IgD-negative memory B cell (primary cell): ENCODE results near the gene TMPRSS5. TPM values are rescaled to one million over a fixed set of nuclear protein-coding genes. Genes with fewer than 3 reads are reported as not detected.
"Not testable (repeated sequence)": the region's sequence is repeated elsewhere in the genome, so short reads cannot be mapped to it uniquely, and the experiment has no call there.

Source experiments
- H3K27ac Mint-ChIP-seq, 3 donors: one replicate each; pipeline ENCODE4 v1.8.0; 2020 to 2022; ENCODE audit warnings: mild to moderate bottlenecking in 3 of 3, mixed read lengths in 3 of 3, moderate library complexity in 1 of 3
- H3K27me3 Mint-ChIP-seq: one replicate; pipeline ENCODE4 v1.8.0; 2021; ENCODE audit warnings: mixed read lengths
- H3K36me3 Mint-ChIP-seq: one replicate; pipeline ENCODE4 v1.8.0; 2020; ENCODE audit warnings: mild to moderate bottlenecking, mixed read lengths
- H3K4me1 Mint-ChIP-seq, 3 donors: one replicate each; pipeline ENCODE4 v1.8.0; 2020 to 2022; ENCODE audit warnings: mixed read lengths in 3 of 3, mild to moderate bottlenecking in 1 of 3
- H3K4me3 Mint-ChIP-seq, 4 donors: one replicate each; pipeline ENCODE4 v1.8.0; 2020 to 2022; ENCODE audit warnings: mild to moderate bottlenecking in 4 of 4, mixed read lengths in 4 of 4, moderate library complexity in 3 of 4
- H3K9me3 Mint-ChIP-seq, 3 donors: one replicate each; pipeline ENCODE4 v1.8.0; 2020 to 2021; ENCODE audit warnings: mixed read lengths in 3 of 3, mild to moderate bottlenecking in 1 of 3
- polyA plus RNA-seq: library from polyadenylated mRNA; unstranded; fragments of 300-500 nt; fragmentation: Illumina TruSeq; gene quantifications from one replicate; pipeline ENCODE4 v1.2.3, GENCODE V29; 2021

TMPRSS5 gene
- polyA plus RNA-seq: not detected

- no peaks in the 10 kb centered on the region for H3K27me3 Mint-ChIP-seq
- H3K36me3 Mint-ChIP-seq: peaks cover 6% of the 10 kb centered on the region
- peaks cover 6 to 40% (median 16%) of the 10 kb centered on the region in 3 donors for H3K9me3 Mint-ChIP-seq
- H3K27ac Mint-ChIP-seq: no peak within 1 kb of the TSS
- H3K4me3 Mint-ChIP-seq: no peak within 1 kb of the TSS
- peaks cover 0 to 3% (median 0%) of the 10 kb centered on the region in 3 donors for H3K4me1 Mint-ChIP-seq
Observed at GRCh38 chr11:113705871-113706655, at the start of gene TMPRSS5. Gene TMPRSS5 (minus strand): TSS chr11:113706308. CDS start chr11:113706224, 84 bp downstream.

- H3K27me3 Mint-ChIP-seq: no peaks in the 10 kb centered on the region
- no peak overlapping the region for H3K4me3 Mint-ChIP-seq
- no peaks in the 10 kb centered on the region for H3K9me3 Mint-ChIP-seq
- no peaks in the 10 kb centered on the region for H3K4me1 Mint-ChIP-seq
- H3K36me3 Mint-ChIP-seq: peaks cover 17% of the 10 kb centered on the region
- H3K27ac Mint-ChIP-seq: no peak overlapping the region
Observed at GRCh38 chr11:113752932-113753331, 46.8 kb upstream of the TMPRSS5 start.

DNA sequence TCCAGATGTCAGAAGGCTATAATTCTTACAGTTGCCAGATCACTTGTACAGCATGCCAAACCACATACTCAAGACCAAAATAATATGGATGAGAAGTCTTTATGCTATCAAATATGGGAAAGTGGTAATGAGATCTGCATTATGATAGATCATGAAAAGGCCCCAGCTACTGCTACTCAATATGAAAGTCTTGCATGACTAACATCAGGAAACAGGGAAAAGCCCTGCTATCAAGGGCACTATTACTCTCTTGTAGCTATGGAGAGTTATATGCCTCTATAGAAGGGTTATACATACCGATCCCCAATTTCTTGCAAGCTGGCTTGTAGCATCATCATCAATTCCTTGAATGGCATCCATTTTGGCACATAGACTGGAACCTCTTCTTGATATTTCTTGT is 30.2 kb upstream of the TMPRSS5 start:
- Mint-ChIP-seq H3K4me1 (no peaks in the 10 kb centered on the region), H3K36me3 (peaks cover 13% of the 10 kb centered on the region), H3K27me3 (no peaks in the 10 kb centered on the region), H3K27ac (no peak overlapping the region), H3K4me3 (no peak overlapping the region), H3K9me3 (no peaks in the 10 kb centered on the region)

- Mint-ChIP-seq H3K9me3 (no peaks in the 10 kb centered on the region), H3K36me3 (peaks cover 12% of the 10 kb centered on the region), H3K4me1 (no peaks in the 10 kb centered on the region), H3K4me3 (no peak overlapping the region), H3K27ac (no peak overlapping the region), H3K27me3 (no peaks in the 10 kb centered on the region)
Observed at GRCh38 chr11:113732092-113732491, 26.0 kb upstream of the TMPRSS5 start.

- Mint-ChIP-seq H3K36me3 (peaks cover 13% of the 10 kb centered on the region), H3K4me1 (no peaks in the 10 kb centered on the region), H3K9me3 (no peaks in the 10 kb centered on the region), H3K4me3 (no peak overlapping the region), H3K27me3 (no peaks in the 10 kb centered on the region), H3K27ac (no peak overlapping the region)
Observed at GRCh38 chr11:113730887-113731726, 25.0 kb upstream of the TMPRSS5 start.

DNA sequence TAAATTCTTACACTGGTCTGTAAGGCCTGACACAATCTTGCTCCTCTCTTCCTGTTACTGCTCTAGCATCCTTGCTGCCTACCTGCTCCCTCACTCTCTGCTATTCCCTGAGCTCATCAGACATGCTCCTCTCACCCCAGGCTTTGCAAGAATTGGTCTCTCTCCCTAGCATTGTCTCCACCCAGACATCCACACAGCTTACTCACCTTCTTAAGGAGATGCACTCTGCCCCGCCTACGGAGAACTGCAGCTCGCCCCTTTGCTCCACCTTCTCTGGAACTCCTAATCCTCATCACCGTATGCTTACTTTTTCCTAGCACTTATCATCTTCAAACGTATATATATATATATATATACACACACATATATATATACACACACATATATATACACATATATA is 23.3 kb upstream of the TMPRSS5 start:
- Mint-ChIP-seq H3K9me3 (no peaks in the 10 kb centered on the region), H3K27me3 (no peaks in the 10 kb centered on the region), H3K4me3 (peak overlapping the region in 1 of 4 donors; percentile 84), H3K36me3 (peaks cover 14% of the 10 kb centered on the region), H3K27ac (no peak overlapping the region), H3K4me1 (no peaks in the 10 kb centered on the region)

DNA sequence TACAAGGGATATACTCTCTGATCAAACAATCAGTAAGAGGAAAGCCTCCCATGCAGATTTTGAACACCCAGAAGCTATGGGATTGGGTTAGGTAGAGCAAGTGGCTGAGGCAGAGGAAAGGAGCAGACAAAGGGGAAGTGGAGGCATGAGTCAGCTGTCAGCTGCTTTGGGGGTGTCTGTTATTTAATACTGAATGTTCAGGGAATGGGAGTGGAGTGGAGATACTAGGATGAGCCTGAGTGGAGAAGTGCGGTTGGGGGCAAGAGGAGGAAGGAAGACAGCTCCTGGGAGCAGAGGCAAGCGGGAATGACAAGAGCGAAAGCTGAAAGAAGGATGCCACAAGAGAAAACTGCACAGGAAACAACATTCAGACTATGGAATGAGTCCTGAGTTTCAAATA is 22.7 kb upstream of the TMPRSS5 start:
- Mint-ChIP-seq H3K9me3 (no peaks in the 10 kb centered on the region), H3K27me3 (no peaks in the 10 kb centered on the region), H3K4me1 (no peaks in the 10 kb centered on the region), H3K27ac (peak overlapping the region in 1 of 3 donors; percentile 36), H3K4me3 (no peak overlapping the region), H3K36me3 (peaks cover 11% of the 10 kb centered on the region)

- H3K4me1 Mint-ChIP-seq: no peaks in the 10 kb centered on the region
- no peak overlapping the region for H3K27ac Mint-ChIP-seq
- peaks cover 0 to 3% (median 0%) of the 10 kb centered on the region in 3 donors for H3K9me3 Mint-ChIP-seq
- no peaks in the 10 kb centered on the region for H3K27me3 Mint-ChIP-seq
- no peak overlapping the region for H3K4me3 Mint-ChIP-seq
- peaks cover 4% of the 10 kb centered on the region for H3K36me3 Mint-ChIP-seq
Observed at GRCh38 chr11:113725913-113726312, 19.8 kb upstream of the TMPRSS5 start.

DNA sequence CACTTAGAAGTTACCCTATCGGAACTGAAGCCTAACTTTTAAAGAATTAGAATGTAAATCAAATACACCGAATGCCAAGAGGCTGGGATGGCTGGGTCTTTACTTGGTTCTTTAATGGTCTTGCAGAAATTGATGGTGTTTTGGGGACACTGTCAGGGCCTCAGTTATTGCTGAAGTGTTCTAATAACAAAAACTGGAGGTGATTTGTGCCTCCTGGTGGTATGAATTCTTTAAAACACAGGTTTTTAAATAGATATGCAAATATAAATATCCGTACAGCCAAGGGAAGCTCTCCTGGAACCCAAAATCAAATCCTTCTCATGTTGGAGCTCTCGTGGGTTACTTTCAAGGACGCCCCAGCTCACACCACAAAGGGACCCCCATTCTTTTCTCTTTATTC is 19.3 kb upstream of the TMPRSS5 start:
- Mint-ChIP-seq H3K4me1 (no peaks in the 10 kb centered on the region), H3K27ac (no peak overlapping the region), H3K9me3 (peaks cover 0 to 8% (median 0%) of the 10 kb centered on the region in 3 donors), H3K27me3 (no peaks in the 10 kb centered on the region), H3K36me3 (peaks cover 4% of the 10 kb centered on the region), H3K4me3 (no peak overlapping the region)

GRCh38 chr11:113724778-113725177 is 18.7 kb upstream of the TMPRSS5 start:
- Mint-ChIP-seq H3K4me3 (no peak overlapping the region), H3K36me3 (peaks cover 4% of the 10 kb centered on the region), H3K27ac (no peak overlapping the region), H3K4me1 (no peaks in the 10 kb centered on the region), H3K9me3 (peaks cover 0 to 9% (median 0%) of the 10 kb centered on the region in 3 donors), H3K27me3 (no peaks in the 10 kb centered on the region)

DNA sequence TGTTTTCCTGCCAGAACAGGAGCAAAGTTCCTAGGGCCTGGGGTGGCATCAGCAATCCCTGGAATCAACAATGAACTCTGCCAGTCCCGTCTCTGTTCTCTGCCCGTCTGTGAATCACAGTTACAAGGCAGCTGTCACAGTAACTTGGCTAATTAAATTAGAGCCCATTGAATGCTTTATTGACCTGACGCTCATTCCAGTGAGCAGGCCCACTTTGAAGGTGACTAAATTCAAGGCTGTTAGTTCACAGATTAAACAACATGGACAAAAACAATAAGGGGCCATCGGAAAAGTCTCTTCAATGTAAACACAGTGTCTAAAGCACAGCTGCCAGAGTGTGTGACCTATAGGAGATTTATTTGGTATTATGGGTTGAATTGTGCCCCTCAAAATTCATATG is 17.7 kb upstream of the TMPRSS5 start:
- Mint-ChIP-seq H3K4me1 (no peaks in the 10 kb centered on the region), H3K27ac (no peak overlapping the region), H3K27me3 (no peaks in the 10 kb centered on the region), H3K9me3 (peaks cover 0 to 9% (median 0%) of the 10 kb centered on the region in 3 donors), H3K4me3 (no peak overlapping the region), H3K36me3 (peaks cover 6% of the 10 kb centered on the region)

- peaks cover 6% of the 10 kb centered on the region for H3K36me3 Mint-ChIP-seq
- peaks cover 0 to 9% (median 0%) of the 10 kb centered on the region in 3 donors for H3K9me3 Mint-ChIP-seq
- H3K27me3 Mint-ChIP-seq: no peaks in the 10 kb centered on the region
- H3K4me3 Mint-ChIP-seq: no peak overlapping the region
- H3K27ac Mint-ChIP-seq: no peak overlapping the region
- no peaks in the 10 kb centered on the region for H3K4me1 Mint-ChIP-seq
Observed at GRCh38 chr11:113722934-113723333, 16.8 kb upstream of the TMPRSS5 start.

DNA sequence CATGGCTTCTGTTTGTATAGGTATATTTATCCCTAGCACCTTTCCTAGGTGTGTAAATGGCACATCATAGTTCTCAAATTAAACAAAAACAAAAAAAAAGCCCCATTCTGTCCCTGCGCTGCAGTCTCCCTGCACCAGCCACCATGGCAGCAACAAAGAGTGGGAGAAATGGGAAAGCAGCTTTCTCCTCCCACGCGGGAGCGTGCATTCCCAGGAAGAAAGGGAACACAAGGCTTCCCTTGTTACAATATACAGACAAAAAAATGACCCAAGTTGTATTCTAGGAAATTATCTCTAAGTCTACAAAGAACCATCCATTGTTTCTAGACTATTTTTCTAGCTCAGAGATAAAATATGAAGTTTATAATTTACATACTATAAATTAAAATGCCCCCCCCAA is 16.1 kb upstream of the TMPRSS5 start:
- Mint-ChIP-seq H3K4me3 (no peak overlapping the region), H3K36me3 (peaks cover 6% of the 10 kb centered on the region), H3K27ac (no peak overlapping the region), H3K9me3 (peaks cover 0 to 12% (median 2%) of the 10 kb centered on the region in 3 donors), H3K27me3 (no peaks in the 10 kb centered on the region), H3K4me1 (no peaks in the 10 kb centered on the region)

- no peaks in the 10 kb centered on the region for H3K4me1 Mint-ChIP-seq
- H3K27ac Mint-ChIP-seq: no peak overlapping the region
- peaks cover 6% of the 10 kb centered on the region for H3K36me3 Mint-ChIP-seq
- no peaks in the 10 kb centered on the region for H3K27me3 Mint-ChIP-seq
- H3K9me3 Mint-ChIP-seq: peaks cover 0 to 12% (median 2%) of the 10 kb centered on the region in 3 donors
- H3K4me3 Mint-ChIP-seq: no peak overlapping the region
Observed at GRCh38 chr11:113721462-113722066, 15.5 kb upstream of the TMPRSS5 start.

GRCh38 chr11:113720478-113720877 is 14.4 kb upstream of the TMPRSS5 start:
- not testable (repeated sequence) for H3K4me3 Mint-ChIP-seq, H3K4me1 Mint-ChIP-seq, H3K36me3 Mint-ChIP-seq, H3K27me3 Mint-ChIP-seq, H3K27ac Mint-ChIP-seq
- peaks cover 0 to 12% (median 2%) of the 10 kb centered on the region in 3 donors for H3K9me3 Mint-ChIP-seq
